Stimulated activated CD8-positive, alpha-beta memory T cell treated with anti-CD3 and anti-CD28 coated beads, Interleukin-7, amount 100 ng/mL, for 1 hour (primary cell): ENCODE measurements around the gene CASK.

Experiments used
- DNase-seq, 2 donors: peaks; one replicate each; pipeline ENCODE4 v3.0.0-alpha.2; 2020; ENCODE audit warnings: low read depth in 2 of 2

Gene CASK

DNA sequence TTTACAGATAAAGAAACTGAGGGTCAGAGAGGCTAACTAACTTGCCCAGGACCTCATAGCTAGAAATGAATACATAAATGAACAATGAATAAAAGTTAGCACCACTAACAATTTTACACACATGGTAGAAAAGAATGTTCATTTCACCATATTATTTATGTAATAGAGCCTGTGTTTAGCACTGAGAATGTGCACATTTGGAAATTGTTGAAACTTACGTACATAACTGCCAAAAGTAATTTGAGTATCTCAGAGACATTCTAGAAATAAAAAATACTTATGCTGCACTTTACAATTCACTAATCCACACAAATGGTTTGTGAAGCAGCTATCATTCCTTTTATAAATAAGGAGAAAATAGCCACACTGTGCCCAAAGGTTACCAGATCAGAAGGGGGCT lies 9.9 kb downstream of the CASK start:
- no peak for DNase-seq

DNA sequence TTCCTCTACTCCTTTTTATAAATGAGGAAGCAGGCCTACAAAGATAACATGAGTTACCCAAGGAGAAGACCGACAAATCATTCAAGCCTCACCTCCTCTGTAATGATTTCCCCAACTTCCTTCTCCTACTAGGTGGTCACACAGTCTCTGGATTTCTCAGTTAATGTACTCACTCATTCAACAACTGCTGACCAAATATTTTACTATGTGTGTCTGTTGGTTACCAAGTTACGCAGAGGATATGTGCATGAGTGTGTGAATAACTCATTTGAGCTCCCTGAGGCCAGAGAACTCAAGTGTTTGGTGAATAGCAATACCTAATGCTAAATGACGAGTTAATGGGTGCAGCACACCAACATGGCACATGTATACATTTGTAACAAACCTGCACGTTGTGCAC lies 10.4 kb downstream of the CASK start:
- DNase-seq, result no peak

DNA sequence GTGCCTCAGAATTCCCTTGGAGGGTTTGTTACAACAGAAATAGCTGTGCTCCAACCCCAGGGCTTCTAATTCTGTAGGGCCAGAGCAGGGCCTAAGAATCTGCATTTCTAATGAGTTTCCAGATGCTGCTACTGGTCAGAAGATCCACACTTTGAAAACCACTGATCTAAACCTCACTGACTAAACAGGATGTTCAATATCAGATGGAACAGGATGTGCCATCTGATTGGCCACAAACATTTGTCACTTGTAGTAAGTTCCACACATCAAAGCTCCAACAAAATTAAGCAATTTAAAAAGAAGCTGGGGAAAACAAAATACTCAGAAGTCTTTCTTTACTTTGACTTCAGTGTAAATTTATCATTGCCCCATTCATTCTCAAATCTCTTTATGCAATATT lies 14.3 kb downstream of the CASK start:
- DNase-seq, result no peak

DNA sequence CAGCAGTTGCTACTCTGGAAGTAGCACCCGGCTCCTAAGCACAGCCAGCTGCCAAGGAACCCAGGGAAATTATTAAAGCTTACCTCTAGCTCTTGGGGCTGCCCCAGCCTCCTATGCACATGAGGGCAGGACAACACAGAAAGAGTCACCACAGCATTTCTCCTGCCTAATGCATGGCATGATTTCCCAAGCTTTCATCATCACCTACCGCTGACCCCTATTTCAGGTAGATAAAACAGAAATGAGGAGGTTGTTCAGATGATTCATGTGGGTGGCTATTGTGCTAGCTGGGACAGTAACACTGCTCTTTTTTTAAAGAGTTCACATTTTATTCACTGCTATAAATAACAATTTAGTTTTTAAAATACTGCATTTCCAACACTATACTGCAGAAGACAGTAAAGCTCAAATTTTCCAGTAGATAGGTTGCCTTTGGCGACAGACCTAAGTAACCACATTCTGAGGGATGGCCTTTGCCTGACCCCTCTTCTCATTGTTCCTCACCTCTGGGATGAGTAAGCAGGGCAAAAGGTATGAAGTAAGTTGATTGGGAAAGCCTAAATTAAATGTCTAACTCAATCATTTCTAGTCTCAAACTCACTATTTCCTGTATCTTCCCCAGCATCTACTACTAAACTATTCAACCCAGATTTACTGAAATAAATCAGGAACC lies 16.7 kb downstream of the CASK start:
- no peak for DNase-seq

DNA sequence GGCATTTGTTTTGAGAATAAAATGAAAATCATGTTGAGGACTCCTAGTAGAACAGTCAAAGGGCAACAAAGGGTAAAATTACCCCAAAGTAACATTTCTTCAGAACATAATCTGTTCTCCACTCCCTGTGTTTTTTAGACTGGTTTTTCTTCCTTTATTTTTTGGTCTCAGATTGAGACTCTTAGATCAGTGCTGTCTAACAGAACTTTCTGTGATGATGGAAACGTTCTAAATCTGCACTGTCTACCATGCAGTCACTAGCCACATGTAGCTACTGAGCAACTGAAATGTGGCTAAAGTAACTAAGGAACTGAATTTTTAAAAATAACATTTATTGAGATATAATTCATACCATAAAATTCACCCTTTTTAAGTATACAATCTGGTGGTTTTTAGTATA lies 19.8 kb downstream of the CASK start:
- no peak for DNase-seq

DNA sequence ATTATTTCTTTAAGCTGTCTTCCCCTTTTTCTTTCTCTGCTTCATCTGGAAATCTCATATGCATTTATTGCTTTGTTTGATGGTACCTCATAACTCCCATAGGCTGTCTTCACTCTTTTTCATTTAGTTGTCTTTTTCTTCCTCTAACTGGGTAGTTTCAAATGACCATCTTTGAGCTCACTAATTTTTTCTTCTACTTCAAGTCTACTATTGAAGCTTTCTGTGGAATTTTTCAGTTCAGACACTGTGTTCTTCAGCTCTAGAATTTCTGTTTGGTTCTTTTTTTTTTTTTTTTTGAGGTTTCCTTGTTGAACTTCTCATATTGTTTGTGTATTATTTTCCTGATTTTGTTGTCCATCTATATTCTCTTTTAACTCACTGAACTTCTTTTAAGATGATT lies 23.0 kb downstream of the CASK start:
- no peak for DNase-seq

DNA sequence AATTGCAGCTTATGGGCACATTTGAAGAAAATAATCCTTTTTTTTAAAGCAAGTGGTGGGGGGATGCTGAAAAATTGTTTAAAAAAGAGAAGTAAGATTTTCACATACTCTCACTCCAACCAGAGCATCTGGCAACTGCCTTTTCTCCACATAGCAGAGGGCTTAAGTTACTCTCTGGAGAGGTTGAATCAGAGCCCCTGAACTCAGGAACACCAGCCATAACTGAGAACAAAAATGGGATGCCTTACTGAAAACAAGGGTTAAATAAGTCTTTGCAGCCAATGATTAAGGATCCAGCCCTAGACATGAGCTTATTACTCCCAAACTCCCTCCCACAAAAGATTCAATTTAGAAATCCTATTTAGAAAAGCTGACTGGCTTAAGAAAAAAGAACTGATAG lies 27.5 kb downstream of the CASK start:
- no peak for DNase-seq

DNA sequence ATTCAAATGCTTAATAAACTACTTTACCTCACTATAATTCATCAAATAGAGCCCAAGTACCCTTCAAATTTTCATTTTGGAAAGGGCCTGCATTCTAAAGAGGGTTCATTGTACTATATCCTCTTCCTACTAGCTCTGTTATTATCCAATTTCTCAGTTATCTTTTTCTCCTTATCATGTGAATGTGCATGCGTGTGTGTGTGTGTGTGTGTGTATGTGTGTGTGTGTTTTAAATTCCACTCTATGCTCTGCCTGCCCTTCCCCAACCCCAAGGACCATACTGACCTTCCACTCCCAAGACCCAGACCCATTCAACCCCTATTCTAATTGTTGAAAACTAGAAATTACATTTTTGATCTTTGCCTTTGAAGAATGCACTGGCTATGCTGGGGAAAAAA lies 33.3 kb downstream of the CASK start:
- no peak for DNase-seq

DNA sequence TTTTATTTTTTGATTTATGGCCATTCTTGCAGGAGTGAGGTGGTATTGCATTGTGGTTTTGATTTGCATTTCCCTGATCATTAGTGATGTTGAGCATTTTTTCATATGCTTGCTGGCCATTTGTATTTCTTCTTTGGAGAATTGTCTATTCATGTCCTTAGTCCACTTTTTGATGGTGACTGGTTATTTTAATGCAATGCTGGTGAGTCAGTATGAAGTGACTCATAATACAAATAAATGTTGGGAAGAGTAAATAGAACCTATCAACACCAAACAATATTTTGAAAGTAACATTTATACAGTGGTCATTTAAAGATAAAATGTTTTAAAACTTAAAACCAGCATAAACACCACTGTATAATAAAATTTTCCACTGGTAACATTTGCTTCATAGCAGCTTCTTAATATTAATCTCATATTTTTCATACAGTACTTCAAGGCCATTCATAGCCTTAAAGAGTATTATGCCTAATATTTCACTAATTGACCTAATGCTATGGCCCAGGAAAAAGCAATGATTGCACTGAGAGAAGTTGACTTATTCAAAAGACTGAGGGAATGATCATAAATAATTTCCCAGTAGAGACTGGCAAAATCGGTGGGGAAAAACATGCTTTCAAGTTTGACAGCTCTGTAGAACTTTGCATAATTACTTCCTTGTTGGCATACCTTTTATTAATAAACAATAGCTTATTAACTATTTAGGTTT lies 33.9 kb downstream of the CASK start:
- no peak for DNase-seq

DNA sequence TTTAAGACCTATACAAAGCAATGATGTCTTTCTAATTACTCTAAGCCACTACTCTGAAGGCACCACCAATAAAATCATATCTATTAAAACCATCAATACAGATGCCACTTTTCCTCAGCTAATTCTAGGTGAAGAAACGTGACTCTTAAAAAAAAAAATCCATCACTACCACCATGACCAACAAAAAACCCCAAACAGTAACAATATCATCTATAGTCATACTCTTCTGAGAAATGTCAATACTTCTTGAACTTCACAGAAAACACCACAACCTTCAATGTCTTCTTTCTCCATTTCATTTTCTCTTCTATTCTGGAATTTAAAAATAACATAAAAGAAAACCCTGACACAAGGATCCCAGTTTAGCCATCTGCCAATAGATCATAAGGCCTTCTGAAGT lies 35.7 kb downstream of the CASK start:
- DNase-seq, result no peak

DNA sequence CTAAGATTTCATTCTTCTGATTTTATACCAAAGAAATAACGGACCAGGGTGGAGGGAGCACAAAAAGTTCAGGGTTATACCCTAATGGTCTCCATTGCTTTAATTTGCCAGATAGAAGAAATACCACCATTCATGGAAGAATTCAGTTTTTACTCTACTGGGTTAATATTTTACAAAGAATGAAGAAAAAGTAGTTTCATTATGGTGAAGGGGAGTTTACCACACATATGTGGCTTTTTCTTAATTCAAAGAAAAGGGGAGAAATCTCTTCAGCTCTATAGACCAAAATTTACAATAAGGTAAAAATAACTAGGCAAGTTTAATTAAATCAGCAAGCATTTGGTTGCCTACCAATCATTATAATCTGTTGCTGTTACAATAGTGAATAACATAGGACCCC lies 37.6 kb downstream of the CASK start:
- DNase-seq, result no peak

DNA sequence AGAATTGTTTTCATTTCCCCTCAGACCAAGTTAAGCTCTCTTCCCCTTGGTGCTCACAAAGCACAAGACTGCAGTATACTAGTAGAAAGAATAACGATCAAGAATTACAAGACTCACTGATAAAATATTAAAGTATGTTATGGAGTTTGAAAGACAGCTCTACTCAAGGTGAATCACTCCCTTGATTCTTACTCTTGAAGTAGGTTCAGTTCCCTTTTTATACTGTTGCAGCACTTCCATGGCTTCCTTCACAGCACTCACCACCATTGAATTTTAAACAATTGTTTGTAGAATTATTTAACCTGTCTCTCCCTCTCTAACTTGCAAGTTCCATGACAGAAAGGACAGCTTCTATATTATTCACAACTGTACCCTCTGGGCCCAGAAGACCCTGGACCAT lies 42.2 kb downstream of the CASK start:
- DNase-seq, result no peak

DNA sequence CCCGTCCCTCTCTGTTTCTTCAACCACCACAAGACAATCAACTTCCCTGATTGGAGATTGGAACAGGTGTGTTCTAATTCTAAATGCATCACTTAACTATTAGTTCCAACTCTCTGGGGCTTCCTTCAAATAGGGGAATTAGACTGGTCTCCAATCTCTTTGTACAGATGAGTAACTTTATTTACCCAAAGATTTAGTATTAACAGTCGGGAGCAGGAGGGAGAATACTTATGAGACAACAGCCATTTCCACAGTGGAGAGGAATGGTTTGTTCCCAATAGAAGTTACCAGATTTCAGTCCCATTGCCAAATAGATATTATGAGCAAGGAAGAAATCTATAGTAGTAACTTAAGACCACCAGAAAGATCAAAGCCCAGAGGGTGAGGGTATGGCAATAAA lies 46.2 kb downstream of the CASK start:
- no peak for DNase-seq

DNA sequence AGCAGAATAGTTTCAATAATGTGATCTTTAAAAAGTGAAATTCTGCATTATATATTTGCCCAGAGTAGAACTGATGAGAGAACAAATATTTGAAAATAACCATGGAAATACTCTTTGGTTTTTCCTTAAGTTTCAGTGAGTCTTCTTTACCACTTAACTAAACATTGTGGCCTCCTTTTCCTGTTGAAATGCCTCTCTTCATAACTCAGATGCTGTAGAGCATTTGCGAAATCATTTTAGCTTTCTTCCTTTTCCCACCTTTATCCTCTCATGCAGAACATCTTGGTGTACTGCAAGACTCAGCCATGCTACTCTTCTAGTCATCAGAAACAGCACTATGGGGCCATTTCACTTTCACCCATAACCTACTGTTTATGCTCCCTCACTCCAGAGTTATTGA lies 48.2 kb downstream of the CASK start:
- no peak for DNase-seq

DNA sequence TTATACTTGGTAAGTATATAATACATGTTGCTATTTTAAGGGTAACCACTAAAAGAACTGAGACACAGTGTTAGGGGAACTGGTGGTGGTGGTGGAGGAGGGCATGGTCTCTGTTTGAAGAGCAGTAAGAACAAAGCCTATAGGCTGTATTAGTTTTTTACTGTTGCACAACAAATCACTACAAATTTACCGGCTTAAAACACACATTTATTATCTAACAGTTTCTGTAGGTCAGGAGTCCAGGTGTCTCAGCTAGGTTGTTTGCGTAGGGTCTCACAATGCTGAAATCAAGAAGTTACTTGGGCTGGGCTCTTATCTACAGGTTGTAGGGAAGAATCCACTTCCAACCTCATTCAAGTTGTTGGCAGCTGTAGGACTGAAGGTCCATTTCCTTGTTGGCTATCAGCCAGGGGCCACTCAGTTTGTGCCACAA lies 52.6 kb downstream of the CASK start:
- DNase-seq, result no peak

DNA sequence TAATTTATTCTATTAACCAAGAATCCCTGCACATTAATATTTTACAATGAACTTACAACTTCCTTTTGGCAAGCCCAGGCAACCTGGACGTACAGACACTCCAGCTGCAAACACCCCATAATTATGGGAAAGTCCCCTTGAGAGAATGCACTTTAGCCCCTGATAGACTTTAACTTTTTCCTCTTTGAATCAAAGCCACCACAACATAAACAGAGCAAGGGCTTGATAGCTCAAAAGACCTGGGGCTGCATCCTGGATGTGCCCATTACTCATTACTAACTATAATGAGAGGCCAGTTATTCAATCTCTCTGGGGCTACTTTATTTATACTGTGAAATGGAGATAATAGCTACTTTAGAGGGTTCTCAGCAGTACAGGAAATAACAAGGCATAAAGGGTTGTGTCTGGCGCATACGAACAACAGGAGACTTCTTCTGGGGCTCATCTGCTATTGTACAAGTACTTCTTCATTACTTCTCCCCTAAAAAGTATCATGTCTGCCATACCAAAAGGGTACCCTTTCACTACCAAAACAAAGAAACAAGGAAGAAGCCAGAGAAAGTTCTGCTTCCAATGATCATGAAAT lies 54.9 kb downstream of the CASK start:
- DNase-seq, result no peak

DNA sequence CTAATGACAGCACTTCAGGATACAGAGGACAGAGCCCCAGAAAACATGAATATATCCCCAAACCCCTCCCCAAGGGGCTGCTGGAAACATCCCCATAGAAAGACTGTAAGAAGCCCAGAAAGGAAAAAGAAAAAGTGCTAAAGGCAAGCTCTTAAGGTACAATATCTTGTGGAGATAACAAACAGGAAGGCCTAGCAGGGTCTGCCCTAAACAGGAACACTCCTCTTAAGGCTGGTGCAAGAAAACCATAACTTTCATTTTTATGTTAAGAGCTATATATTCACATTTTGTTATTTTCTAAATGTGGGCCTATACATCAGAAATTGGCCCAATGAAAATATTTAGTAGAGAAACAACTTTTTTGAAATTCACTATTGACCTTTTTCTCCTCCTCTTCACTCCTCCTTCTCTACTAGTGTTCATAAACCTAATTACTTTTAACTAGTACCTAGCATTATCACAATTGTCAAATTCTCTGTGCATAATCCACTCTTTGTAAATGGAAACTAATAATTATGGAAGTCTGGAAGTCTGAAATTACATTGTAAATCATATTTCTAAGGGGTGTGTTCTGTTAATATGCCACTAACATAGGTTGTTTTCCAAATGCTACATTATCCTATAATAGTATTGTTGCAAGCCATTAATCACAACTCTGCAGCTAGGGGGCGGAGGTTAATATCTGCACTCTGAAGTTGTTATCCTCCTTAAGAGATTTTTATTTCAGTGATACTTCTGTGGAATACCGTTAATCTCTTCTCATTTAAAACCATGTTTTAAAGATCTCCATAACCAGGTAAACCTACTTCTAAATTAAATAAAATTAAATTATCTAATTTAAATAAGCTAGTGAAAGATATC lies 59.8 kb downstream of the CASK start:
- DNase-seq, result no peak

DNA sequence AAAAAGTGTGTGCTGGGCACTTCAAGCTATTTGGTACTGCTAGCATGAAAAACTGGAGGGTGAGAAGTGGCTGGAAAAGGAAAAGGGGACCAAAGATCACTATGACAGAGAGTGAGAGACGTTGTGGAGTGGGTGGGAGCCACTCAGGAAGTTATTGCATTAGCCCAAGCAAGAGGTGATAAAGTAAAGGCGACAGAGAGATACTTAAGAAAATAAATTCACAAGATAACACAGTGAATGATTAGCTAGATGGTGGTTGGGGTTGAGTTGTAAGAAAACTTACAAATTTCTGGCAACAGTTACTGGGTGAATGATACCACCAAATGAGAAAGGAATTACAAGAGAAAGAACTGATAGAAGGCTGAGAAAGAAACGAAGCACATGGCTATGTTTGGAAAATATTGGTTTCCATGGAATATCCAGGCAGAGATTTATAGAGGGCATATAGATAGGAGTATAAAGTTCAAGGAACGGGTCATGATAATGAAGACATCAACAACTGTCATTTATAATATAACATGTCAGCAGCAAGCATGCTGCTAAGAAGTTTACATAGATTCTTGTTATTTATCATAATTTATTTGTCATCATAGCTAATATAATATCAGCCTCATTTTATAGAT lies 60.7 kb downstream of the CASK start:
- no peak for DNase-seq

DNA sequence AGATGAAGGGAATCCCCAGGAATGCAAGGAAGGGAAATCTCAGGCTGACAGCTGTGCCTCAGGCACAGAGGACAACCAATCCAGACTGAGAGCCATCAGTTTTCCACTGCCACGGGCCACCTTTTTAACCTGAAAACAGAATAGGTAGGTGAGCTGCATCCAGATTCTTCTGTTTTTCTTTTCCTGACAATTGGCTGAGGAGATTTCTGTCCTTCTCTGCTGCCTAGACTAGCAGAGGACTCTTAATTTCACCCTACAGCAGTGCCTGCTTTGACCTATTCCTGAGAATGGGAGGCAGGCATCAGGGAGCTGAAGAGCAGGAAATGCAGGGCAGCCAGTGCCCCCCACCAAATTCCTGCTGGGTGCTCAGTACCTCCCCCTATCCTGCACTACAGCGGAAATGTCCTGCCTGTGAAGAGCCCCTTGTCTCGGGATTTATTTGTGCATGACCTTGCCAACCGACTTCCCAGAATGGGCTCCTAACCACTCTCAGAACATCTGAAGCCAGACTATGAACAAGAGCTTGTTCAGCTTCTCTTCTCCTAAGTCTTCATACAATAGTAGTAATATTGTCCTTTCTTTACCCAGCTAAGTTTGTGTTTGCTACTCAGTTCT lies 65.1 kb downstream of the CASK start:
- no peak for DNase-seq

DNA sequence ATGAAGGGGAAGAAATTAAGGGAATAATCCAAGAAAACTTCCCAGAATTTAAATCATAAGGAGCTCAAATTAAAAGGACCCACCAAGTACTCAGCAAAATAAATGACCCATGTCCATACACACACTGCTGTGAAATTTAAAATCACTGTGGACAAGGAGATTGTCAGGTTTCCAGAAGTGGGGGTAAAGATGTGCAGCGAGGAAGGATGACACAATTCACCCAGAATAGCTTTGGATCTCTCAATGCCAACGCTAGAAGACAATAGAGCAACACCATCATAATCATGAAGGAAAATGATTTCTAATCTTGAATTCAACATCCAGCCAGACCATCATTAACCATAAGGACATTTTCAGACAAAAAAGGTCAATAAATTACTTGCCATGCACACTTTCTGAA lies 65.7 kb downstream of the CASK start:
- no peak for DNase-seq

DNA sequence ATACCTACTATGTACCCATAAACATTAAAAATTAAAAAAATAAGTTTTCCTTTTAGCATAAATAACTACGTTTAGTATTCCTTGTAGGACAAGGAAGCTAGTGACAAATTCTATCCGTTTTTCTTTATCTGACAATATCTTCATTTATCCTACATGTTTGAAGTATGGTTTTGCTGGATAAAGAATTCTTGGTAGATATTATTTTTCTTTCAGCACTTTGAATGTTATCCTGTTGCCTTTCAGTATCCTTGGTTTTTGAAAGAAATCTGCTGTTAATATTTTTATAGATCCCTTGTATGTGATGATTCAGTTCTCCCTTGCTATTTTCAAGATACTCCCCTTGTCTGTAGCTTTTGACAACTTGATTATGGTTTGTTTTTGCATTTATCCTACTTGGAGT lies 76.6 kb downstream of the CASK start:
- DNase-seq, result no peak
